Hepatocyte (in vitro differentiated cells): Measurements from ENCODE around the gene DOCK7. TPM values are rescaled to one million over a fixed set of nuclear protein-coding genes. Genes with fewer than 3 reads are reported as not detected.
"Not testable (repeated sequence)": the region's sequence is repeated elsewhere in the genome, so short reads cannot be mapped to it uniquely, and the experiment has no call there.

Experiments
- DNase-seq: peaks from one replicate; pipeline ENCODE4 v3.0.0-alpha.2; 2016; ENCODE audit warnings: low spot score
- H2AFZ ChIP-seq: fragments of 200-600 bp; sonication (generic); 2 replicates; pipeline ENCODE4 v1.6.0; 2016; ENCODE audit warnings: antibody characterized with exemption, mild to moderate bottlenecking
- H3K27ac ChIP-seq: fragments of 200-600 bp; sonication (generic); 2 replicates; pipeline ENCODE4 v1.5.1; 2016; ENCODE audit warnings: mild to moderate bottlenecking
- H3K27me3 ChIP-seq: fragments of 200-600 bp; sonication (generic); 2 replicates; pipeline ENCODE4 v1.6.1; 2016
- H3K36me3 ChIP-seq: fragments of 200-600 bp; sonication (generic); replicated peaks from 2 replicates; pipeline ENCODE4 v1.5.1; 2016; ENCODE audit warnings: low read depth; ENCODE audit not compliant: insufficient read depth
- H3K4me1 ChIP-seq: fragments of 200-600 bp; sonication (generic); 2 replicates; pipeline ENCODE4 v1.5.1; 2016; ENCODE audit warnings: mild to moderate bottlenecking, moderate library complexity; ENCODE audit not compliant: insufficient read depth
- H3K4me2 ChIP-seq: fragments of 200-600 bp; sonication (generic); 2 replicates; pipeline ENCODE4 v1.6.0; 2016
- H3K4me3 ChIP-seq: fragments of 200-600 bp; sonication (generic); 2 replicates; pipeline ENCODE4 v1.5.1; 2016; ENCODE audit warnings: mild to moderate bottlenecking
- H3K79me2 ChIP-seq: fragments of 200-600 bp; sonication (generic); 2 replicates; pipeline ENCODE4 v1.6.0; 2017; ENCODE audit warnings: mild to moderate bottlenecking
- H3K9me2 ChIP-seq: fragments of 200-600 bp; sonication (generic); replicated peaks from 2 replicates; pipeline ENCODE4 v1.6.0; 2017; ENCODE audit warnings: mild to moderate bottlenecking; ENCODE audit not compliant: insufficient read depth
- H3K9me3 ChIP-seq: fragments of 200-600 bp; sonication (generic); 2 replicates; pipeline ENCODE4 v1.5.1; 2016; ENCODE audit warnings: low read depth, mild to moderate bottlenecking
- H4K20me1 ChIP-seq: fragments of 200-600 bp; sonication (generic); 2 replicates; pipeline ENCODE4 v1.6.0; 2016; ENCODE audit warnings: mild to moderate bottlenecking; ENCODE audit not compliant: insufficient read depth, poor library complexity, severe bottlenecking
- EZH2 ChIP-seq: fragments of 200-600 bp; sonication (generic); IDR thresholded peaks from 2 replicates; pipeline ENCODE4 v1.6.1; 2016; ENCODE audit warnings: antibody characterized with exemption, mild to moderate bottlenecking, borderline replicate concordance
- EZH2phosphoT487 ChIP-seq: fragments of 200-600 bp; sonication (generic); IDR thresholded peaks from one replicate; pipeline ENCODE4 v1.6.1; 2018; ENCODE audit warnings: antibody characterized with exemption, mild to moderate bottlenecking, low read depth, moderate library complexity; ENCODE audit not compliant: unreplicated experiment, severe bottlenecking
- WGBS: methylation state at CpG from one replicate; pipeline ENCODE4 v1.1.6; 2016; ENCODE audit warnings: low lambda C conversion rate; ENCODE audit errors: missing lambda C conversion rate; 5-methylcytosine and 5-hydroxymethylcytosine counted together
- polyA plus RNA-seq: library from polyadenylated mRNA; unstranded; fragments of >200 nt; fragmentation: Nextera tagmentation; extraction: Ambion mirVana; gene quantifications from 2 replicates; pipeline ENCODE4 v1.2.1, GENCODE V29; 2016
- total RNA-seq: library from RNA; depleted of rRNA; stranded (reverse); fragments of >200 nt; gene quantifications from 2 replicates; pipeline ENCODE4 v1.2.3, GENCODE V29; 2014
- TF ChIP-seq, protein P1 (sequence below): fragments of 200-600 bp; sonication (generic); IDR thresholded peaks from 2 replicates; pipeline ENCODE4 v1.5.1; 2016; ENCODE audit warnings: antibody characterized with exemption, mild to moderate bottlenecking; ENCODE audit not compliant: poor library complexity

The DOCK7 gene
- total and polyA plus RNA-seq, 2 experiments from 2014 or later, result 22.4 to 53.4 TPM

DNA sequence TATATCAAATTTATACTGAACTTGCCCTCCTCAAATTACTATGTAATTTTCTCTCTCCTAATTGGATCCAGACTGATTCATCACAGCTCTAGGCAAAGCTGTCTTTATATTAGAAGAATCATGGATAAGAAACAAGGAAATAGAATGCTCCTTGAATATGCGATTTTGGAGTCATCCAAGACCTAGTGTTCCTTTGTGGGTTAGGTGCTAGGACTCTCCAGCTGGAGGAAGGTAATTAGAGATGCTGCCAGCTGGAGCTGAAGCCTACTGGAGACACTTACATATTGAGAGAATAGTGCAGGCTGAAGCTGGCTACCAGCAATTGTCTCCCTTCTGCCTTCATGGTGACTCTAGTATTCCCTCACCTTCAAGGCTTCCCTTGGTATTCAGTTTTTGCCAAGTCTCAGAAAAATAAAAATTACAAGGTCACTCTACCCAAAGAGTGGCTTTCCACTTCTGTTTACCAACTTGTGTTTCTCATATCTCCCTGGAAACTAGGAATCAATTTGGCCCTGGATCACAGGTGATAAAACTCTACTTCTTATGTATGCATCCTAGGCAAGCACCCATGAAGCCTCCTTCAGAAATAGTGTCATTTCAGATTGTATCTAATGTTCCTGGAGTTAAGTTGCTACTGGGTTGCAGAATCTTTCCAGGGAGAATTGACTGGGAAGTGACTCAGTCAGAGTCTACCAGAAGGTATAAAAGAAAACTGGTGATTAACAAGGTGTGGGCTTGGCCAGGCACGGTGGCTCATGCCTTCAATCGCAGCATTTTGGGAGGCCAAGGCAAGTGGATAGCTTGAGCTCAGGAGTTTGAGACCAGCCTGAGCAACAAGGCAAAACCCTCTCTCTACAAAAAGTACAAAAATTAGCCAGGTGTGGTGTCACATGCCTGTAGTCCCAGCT is 24.4 kb upstream of the DOCK7 start:
- Histone ChIP-seq H3K9me3 (no peaks in the 10 kb centered on the region), H3K4me2 (no peak overlapping the region), H3K27me3 (no peaks in the 10 kb centered on the region), H4K20me1 (no peaks in the 10 kb centered on the region), H3K9me2 (no peaks in the 10 kb centered on the region), H3K36me3 (no peaks in the 10 kb centered on the region), H3K27ac (no peak overlapping the region), H3K4me1 (no peaks in the 10 kb centered on the region), H3K4me3 (no peak overlapping the region), H2AFZ (no peak overlapping the region), H3K79me2 (no peaks in the 10 kb centered on the region)
- WGBS, result 82% methylated on average over 3 of the region's 3 CpGs
- TF ChIP-seq, protein P1, sequence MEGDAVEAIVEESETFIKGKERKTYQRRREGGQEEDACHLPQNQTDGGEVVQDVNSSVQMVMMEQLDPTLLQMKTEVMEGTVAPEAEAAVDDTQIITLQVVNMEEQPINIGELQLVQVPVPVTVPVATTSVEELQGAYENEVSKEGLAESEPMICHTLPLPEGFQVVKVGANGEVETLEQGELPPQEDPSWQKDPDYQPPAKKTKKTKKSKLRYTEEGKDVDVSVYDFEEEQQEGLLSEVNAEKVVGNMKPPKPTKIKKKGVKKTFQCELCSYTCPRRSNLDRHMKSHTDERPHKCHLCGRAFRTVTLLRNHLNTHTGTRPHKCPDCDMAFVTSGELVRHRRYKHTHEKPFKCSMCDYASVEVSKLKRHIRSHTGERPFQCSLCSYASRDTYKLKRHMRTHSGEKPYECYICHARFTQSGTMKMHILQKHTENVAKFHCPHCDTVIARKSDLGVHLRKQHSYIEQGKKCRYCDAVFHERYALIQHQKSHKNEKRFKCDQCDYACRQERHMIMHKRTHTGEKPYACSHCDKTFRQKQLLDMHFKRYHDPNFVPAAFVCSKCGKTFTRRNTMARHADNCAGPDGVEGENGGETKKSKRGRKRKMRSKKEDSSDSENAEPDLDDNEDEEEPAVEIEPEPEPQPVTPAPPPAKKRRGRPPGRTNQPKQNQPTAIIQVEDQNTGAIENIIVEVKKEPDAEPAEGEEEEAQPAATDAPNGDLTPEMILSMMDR, result no peak
- TF ChIP-seq EZH2phosphoT487 (no peak), EZH2 (no peak)
- no peak for DNase-seq

DNA sequence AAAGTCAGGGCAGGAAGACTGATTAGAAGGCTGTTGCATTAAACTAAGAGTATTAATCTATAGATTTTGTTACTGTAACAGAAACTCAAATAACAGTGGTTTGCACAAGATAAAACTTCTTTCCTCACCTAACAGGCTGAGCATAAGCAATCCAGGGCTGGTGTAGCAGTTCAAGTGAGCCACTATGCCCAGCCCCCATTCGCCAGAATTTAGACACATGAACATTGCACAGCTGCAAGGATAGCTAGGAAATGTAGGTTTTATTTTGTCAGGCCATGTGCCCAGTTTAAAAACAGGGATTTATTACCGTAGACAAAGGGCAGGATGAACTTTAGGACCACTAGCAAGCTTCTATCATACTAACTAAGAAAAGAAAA is 19.5 kb upstream of the DOCK7 start:
- H4K20me1 ChIP-seq, result no peaks in the 10 kb centered on the region
- DNase-seq, result no peak
- no peak overlapping the region for H3K4me3 ChIP-seq
- H3K36me3 ChIP-seq, result no peaks in the 10 kb centered on the region
- peaks cover 5% of the 10 kb centered on the region for H3K79me2 ChIP-seq
- no peaks in the 10 kb centered on the region for H3K9me3 ChIP-seq
- no peaks in the 10 kb centered on the region for H3K27me3 ChIP-seq
- no peak overlapping the region for H2AFZ ChIP-seq
- peak overlapping the region; percentile 37 for H3K27ac ChIP-seq
- H3K4me1 ChIP-seq, result peaks cover 6% of the 10 kb centered on the region
- TF ChIP-seq, protein P1, result no peak
- TF ChIP-seq EZH2phosphoT487, result no peak
- 71% methylated on average over 2 of the region's 2 CpGs for WGBS
- H3K4me2 ChIP-seq, result peak overlapping the region; percentile 53
- no peaks in the 10 kb centered on the region for H3K9me2 ChIP-seq

DNA sequence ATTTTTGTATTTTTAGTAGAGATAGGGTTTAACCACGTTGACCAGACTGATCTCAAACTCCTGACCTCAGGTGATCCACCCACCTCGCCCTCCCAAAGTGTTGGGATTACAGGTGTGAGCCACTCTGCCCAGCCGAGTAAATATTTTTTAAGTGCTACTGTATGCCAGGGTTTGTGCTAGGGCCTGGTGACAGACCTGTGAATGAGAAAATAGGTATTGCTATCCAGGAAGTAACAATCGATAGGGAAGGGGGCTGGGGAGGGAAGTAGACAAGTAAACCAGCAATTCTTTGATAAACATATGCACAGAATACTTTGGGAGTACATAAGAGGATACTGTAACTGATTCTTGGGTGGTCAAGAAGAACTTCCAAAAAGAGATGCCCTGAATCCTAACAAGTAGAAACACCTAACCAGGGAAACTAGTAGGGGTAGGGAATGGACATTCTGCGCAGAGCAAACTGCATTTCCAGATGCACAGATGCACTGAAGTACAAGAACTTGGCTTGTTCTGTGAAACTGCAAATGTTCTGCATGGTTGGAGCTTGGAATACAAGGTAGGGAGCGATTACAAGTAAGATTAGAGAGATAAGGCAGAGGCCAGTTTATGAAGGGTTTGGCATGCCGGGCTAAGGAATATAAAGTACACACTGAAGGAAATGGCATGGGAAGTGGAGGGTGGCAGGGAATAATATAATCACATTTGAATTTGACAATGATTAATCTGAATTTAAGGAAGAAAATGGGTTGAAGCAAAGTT is 19.0 kb upstream of the DOCK7 start:
- TF ChIP-seq, protein P1, result no peak
- TF ChIP-seq EZH2phosphoT487 (no peak), EZH2 (no peak)
- H3K4me3 ChIP-seq, result no peak overlapping the region
- H3K4me2 ChIP-seq, result peak overlapping the region; percentile 53
- no peak overlapping the region for H2AFZ ChIP-seq
- H3K27ac ChIP-seq, result peak overlapping the region; percentile 37
- H3K9me3 ChIP-seq, result no peaks in the 10 kb centered on the region
- no peaks in the 10 kb centered on the region for H4K20me1 ChIP-seq
- no peaks in the 10 kb centered on the region for H3K36me3 ChIP-seq
- DNase-seq, result no peak
- H3K79me2 ChIP-seq, result peaks cover 5% of the 10 kb centered on the region
- 56% methylated on average over 7 of the region's 7 CpGs for WGBS
- no peaks in the 10 kb centered on the region for H3K9me2 ChIP-seq
- peaks cover 6% of the 10 kb centered on the region for H3K4me1 ChIP-seq
- H3K27me3 ChIP-seq, result no peaks in the 10 kb centered on the region

DNA sequence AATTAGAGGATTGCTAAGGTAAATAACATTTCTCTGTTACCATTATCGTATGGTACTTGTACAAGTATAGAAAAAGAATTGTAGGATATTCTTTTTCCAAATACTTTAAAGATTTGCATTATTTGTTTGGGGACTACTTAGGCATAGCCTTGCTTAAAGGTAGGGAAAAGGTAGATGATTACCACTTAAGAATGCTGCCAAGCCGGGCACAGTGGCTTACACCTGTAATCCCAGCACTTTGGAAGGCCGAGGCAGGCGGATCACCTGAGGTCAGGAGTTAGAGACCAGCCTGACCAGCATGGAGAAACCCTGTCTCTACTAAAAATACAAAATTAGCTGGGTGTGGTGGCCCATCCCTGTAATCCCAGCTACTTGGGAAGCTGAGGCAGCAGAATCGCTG is 10.0 kb upstream of the DOCK7 start:
- H3K9me3 ChIP-seq, H3K4me3 ChIP-seq, H3K36me3 ChIP-seq, H2AFZ ChIP-seq, H3K27ac ChIP-seq, H3K79me2 ChIP-seq, H4K20me1 ChIP-seq, H3K9me2 ChIP-seq, DNase-seq, H3K27me3 ChIP-seq, H3K4me2 ChIP-seq, H3K4me1 ChIP-seq: not testable (repeated sequence)
- WGBS, result 93% methylated on average over 5 of the region's 5 CpGs

DNA sequence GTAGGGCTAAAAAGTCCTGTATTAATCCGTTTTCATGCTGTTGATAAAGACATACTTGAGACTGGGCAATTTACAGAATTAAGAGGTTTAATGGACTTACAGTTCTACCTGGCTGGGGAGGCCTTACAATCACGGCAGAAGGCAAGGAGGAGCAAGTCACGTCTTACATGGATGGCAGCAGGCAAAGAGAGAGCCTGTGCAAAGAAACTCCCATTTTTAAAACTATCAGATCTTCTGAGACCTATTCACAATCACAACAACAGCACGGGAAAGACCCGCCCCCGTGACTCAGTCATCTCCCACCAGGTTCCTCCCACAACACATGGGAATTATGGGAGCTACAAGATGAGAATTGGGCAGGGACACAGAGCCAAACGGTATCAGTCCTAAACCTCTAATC is 6.3 kb upstream of the DOCK7 start:
- H3K79me2 ChIP-seq, result peaks cover 19% of the 10 kb centered on the region
- not testable (repeated sequence) for H3K27me3 ChIP-seq, DNase-seq, H2AFZ ChIP-seq, H3K4me2 ChIP-seq, H3K9me2 ChIP-seq, H4K20me1 ChIP-seq, H3K4me3 ChIP-seq, H3K36me3 ChIP-seq, H3K9me3 ChIP-seq, H3K27ac ChIP-seq
- peaks cover 21% of the 10 kb centered on the region for H3K4me1 ChIP-seq
- WGBS, result 95% methylated on average over 7 of the region's 7 CpGs
